Measurements from ENCODE around the gene COX6A2. TPM values are rescaled to one million over a fixed set of nuclear protein-coding genes. Genes with fewer than 3 reads are reported as not detected.

The COX6A2 gene
- not detected for total RNA-seq

DNA sequence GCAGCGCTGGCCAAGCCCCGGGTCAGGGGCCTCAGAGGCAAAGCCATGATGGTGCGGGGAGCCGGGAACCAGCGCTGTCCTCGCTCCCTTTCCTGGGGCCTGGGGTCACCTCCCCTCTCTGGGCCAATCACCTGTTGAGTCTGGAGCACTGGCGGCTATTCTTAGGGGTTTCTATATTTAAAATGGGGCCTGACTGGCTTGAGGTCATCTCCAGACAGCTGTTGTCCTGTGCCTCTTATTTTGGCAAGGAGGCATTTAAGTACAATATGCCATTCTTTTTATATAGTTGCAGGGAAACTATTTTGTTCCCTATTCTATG lies at the start of gene COX6A2:
Gene COX6A2 (minus strand): TSS at position 82 of the 319 bp plus-strand sequence. CDS start 35 bp downstream, at position 47.
- no peak for DNase-seq
- Mint-ChIP-seq H3K27ac (no peak within 1 kb of the TSS), H3K27me3 (ENCODE audit: low read depth) (peaks cover 5% of the 10 kb centered on the region), H3K9me3 (no peaks in the 10 kb centered on the region), H3K4me1 (ENCODE audit: low read depth) (peaks cover 6% of the 10 kb centered on the region), H3K4me3 (peak within 1 kb of the TSS; percentile 15), H3K36me3 (ENCODE audit: low read depth) (no peaks in the 10 kb centered on the region)
- intact Hi-C loops (cut with micrococcal nuclease): no loop called here
- CTCF ChIA-PET: no interaction called here

DNA sequence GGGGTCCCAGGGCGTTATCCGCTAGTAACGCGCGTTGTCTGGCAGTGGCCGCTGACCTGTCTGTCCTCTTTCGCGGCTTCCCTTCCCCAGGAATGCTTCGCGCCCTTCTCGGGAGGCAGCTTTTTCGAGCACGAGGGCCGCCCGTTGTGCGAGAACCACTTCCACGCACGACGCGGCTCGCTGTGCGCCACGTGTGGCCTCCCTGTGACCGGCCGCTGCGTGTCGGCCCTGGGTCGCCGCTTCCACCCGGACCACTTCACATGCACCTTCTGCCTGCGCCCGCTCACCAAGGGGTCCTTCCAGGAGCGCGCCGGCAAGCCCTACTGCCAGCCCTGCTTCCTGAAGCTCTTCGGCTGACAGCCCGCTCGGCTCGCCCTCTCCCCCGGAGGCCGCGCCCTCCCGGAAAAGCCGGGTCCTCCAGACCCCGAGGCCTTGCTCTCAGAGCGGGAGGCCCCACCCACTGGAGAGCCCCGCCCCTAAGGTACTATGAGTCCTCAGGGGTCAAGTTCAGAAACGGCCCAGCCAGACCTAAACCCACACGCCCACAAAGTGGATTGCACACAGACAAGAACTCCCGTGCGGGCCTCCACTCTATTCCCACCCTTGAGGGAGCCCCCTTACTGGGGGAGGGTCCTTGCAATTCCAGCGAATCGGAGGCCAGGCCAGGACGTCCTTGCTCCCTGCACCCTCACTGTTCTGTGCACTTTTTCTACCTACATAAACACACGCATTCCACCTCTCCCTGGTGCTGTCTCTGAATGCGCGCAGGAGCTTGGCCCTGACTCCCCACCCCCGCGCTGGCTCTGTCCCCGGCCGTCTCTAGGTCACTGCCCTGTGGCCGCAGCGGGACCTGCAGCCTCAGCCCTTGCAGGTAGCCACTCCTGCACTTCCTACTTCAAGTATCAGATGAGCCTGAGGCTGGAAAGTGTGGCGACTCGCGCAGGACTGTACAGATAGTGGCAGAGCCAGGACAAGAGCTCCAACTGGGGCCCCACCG lies 49.4 kb upstream of the COX6A2 start:
- Mint-ChIP-seq H3K4me1 (ENCODE audit: low read depth) (peaks cover 14% of the 10 kb centered on the region), H3K27ac (no peak overlapping the region), H3K36me3 (ENCODE audit: low read depth) (no peaks in the 10 kb centered on the region), H3K9me3 (no peaks in the 10 kb centered on the region), H3K27me3 (ENCODE audit: low read depth) (peaks cover 16% of the 10 kb centered on the region), H3K4me3 (peak overlapping the region; percentile 66)
- DNase-seq: peak; percentile 32
- CTCF ChIA-PET: interaction anchor here (1.3 kb wide), 1 partner anchor 17 kb away, joined by 6 read pairs; no protein-coding TSS in a partner anchor
- intact Hi-C loops (cut with micrococcal nuclease): loop anchor here (1.0 to 2.0 kb wide), 3 partner anchors 18 to 223 kb away; partner anchors contain the start of genes ARMC5 and RUSF1

DNA sequence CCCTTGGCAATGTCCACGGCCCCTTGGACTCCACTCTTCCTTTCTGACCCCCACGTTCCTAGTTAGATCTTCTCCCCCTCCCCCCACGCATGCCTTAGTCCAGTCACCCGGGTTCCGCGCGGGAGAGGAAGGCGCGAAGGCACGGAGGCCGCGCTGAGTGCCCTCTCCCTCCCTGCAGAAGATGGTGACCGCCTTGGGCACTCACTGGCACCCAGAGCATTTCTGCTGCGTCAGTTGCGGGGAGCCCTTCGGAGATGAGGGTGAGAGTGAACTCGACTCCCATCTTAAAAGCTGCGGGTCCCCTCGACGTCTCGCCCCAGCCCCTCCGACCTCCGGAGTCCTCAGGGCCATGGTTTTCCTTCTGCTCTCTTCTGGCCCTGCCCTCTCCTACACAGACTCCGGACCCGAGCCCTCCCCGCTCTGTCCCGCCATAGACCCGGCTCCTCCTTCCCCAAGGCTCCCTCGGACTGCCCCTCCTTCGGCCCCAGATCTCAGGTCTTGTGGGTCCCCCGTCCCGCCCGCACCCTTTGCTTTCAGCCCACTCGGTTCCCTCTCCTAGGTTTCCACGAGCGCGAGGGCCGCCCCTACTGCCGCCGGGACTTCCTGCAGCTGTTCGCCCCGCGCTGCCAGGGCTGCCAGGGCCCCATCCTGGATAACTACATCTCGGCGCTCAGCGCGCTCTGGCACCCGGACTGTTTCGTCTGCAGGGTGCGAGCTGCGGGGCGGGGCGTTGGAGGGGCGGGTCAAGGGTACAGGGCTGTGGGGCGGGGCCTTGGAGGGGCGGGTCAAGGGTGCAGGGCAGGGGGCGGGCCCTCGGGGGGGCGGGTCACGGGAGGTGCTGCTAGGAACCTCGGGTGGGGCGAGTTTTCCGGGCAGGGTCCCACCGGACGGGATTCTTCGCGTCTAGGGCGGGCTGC lies 48.4 kb upstream of the COX6A2 start:
- Mint-ChIP-seq H3K9me3 (no peaks in the 10 kb centered on the region), H3K27ac (no peak overlapping the region), H3K4me3 (peak overlapping the region; percentile 78), H3K36me3 (ENCODE audit: low read depth) (no peaks in the 10 kb centered on the region), H3K27me3 (ENCODE audit: low read depth) (peaks cover 18% of the 10 kb centered on the region), H3K4me1 (ENCODE audit: low read depth) (peaks cover 16% of the 10 kb centered on the region)
- intact Hi-C loops (cut with micrococcal nuclease): loop anchor here (1.0 to 2.0 kb wide), 3 partner anchors 17 to 224 kb away; partner anchors contain the start of genes ARMC5 and RUSF1
- peak; percentile 93 for DNase-seq
- CTCF ChIA-PET: interaction anchor here (1.3 kb wide), 1 partner anchor 16 kb away, joined by 6 read pairs; no protein-coding TSS in a partner anchor

DNA sequence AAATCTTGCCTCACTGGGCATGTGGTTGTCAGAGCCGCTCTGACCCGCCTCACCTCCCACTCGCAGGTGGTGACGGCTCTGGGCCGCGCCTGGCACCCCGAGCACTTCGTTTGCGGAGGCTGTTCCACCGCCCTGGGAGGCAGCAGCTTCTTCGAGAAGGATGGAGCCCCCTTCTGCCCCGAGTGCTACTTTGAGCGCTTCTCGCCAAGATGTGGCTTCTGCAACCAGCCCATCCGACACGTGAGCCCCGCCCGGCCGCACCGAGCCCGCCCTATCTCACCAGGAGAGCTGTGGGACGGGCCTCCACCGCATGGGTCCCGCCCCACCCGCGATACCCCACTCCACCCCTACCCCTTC lies 47.8 kb upstream of the COX6A2 start:
- peaks cover 16% of the 10 kb centered on the region for H3K4me1 Mint-ChIP-seq (ENCODE audit: low read depth)
- no peaks in the 10 kb centered on the region for H3K9me3 Mint-ChIP-seq
- intact Hi-C loops (cut with micrococcal nuclease): loop anchor here (2.0 kb wide), 2 partner anchors 33 to 225 kb away; partner anchors contain the start of gene RUSF1
- H3K27me3 Mint-ChIP-seq (ENCODE audit: low read depth): peaks cover 22% of the 10 kb centered on the region
- H3K27ac Mint-ChIP-seq: no peak overlapping the region
- H3K36me3 Mint-ChIP-seq (ENCODE audit: low read depth): no peaks in the 10 kb centered on the region
- peak overlapping the region; percentile 78 for H3K4me3 Mint-ChIP-seq
- no peak for DNase-seq
- CTCF ChIA-PET: interaction anchor here (1.7 kb wide), 1 partner anchor 15 kb away, joined by 4 read pairs; no protein-coding TSS in a partner anchor

DNA sequence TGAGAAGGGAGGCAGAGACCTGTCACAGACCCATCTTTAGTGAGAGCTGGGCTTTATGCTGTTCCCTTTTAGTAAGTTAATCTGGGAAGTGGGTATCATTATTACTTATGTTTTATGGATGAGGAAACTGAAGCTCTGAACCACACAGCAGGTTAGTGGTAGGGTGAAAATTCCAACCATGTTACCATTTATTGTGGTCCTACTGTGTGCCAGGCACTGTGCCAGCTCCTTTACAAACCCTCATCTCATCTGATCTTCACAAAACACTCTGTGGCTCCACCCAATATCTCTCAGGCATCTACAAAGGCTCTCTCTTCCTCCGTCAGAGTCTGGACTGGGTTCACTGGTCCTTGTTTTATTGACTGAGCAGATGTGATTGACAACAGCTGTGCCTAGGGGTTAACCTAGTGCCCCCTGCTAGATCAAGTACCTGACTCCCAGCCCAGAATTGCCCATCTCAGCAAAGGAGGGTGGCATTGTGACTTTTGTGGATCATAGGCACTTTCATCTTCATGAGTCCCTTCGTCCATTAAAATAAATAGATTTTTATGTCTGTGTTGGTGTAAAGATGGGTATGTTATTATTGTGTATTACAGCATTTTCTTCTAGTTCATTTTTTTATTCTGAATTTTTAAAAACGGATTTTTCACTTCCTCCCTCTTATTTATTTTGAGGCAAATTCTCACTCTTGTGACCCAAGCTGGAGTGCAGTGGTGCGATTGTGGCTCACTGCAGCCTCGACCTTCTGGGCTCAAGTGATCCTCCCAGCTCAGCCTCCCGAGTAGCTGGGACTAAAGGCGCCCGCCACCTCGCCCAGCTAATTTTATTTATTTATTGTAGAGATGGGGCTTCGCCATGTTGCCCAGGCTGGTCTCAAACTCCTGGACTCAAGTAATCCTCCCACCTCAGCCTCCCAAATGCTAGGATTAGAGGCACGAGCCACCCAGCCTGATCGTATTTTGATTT lies 46.9 kb upstream of the COX6A2 start:
- no peak for DNase-seq
- H3K36me3 Mint-ChIP-seq (ENCODE audit: low read depth): no peaks in the 10 kb centered on the region
- H3K4me3 Mint-ChIP-seq: no peak overlapping the region
- no peaks in the 10 kb centered on the region for H3K9me3 Mint-ChIP-seq
- H3K27me3 Mint-ChIP-seq (ENCODE audit: low read depth): peaks cover 22% of the 10 kb centered on the region
- H3K27ac Mint-ChIP-seq: no peak overlapping the region
- intact Hi-C loops (cut with micrococcal nuclease): no loop called here
- CTCF ChIA-PET: interaction anchor here (1.7 kb wide), 1 partner anchor 14 kb away, joined by 4 read pairs; no protein-coding TSS in a partner anchor
- H3K4me1 Mint-ChIP-seq (ENCODE audit: low read depth): peaks cover 16% of the 10 kb centered on the region

DNA sequence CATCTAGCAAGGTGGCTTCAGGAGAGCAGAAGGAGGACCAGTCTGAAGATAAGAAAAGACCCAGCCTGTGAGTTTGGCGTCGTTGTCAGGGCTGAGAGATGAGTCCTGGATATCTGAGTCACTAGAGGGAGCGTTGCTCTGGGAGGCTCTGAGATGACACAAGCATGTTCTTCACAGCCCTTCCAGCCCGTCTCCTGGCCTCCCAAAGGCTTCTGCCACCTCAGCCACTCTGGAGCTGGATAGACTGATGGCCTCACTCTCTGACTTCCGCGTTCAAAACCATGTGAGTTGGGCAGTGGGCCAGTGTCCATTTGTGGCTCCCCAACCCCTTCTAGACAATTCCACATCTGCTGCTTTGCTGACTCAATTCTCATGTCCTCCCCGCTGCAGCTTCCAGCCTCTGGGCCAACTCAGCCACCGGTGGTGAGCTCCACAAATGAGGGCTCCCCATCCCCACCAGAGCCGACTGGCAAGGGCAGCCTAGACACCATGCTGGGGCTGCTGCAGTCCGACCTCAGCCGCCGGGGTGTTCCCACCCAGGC lies 46.1 kb upstream of the COX6A2 start:
- CTCF ChIA-PET: interaction anchor here (1.7 kb wide), 1 partner anchor 14 kb away, joined by 4 read pairs; no protein-coding TSS in a partner anchor
- Mint-ChIP-seq H3K36me3 (ENCODE audit: low read depth) (no peaks in the 10 kb centered on the region), H3K4me1 (ENCODE audit: low read depth) (peaks cover 16% of the 10 kb centered on the region), H3K27me3 (ENCODE audit: low read depth) (peaks cover 22% of the 10 kb centered on the region), H3K27ac (no peak overlapping the region), H3K4me3 (no peak overlapping the region), H3K9me3 (no peaks in the 10 kb centered on the region)
- no peak for DNase-seq
- intact Hi-C loops (cut with micrococcal nuclease): no loop called here

DNA sequence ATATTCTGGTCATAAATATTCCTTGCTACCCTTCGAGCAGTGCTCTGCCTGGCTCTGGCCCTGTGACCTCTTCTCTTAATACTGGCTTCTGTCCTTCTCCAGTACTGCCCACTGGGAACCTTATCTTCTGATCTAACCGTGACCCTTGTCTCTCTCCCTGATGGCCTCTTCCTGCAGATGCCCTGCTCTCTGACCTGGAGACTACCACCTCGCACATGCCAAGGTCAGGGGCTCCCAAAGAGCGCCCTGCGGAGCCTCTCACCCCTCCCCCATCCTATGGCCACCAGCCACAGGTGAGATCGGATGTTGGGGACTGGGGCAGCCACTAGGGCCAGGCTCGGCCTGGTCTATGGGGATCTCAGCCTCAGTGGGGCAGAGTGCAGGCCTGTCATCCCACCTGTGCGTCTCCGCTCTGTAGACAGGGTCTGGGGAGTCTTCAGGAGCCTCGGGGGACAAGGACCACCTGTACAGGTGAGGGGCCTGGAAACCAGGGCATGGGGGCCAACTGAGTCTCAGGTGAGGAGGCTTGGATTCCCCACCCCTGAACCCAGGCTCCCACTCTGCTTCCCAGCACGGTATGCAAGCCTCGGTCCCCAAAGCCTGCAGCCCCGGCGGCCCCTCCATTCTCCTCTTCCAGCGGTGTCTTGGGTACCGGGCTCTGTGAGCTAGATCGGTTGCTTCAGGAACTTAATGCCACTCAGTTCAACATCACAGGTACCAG lies 45.3 kb upstream of the COX6A2 start:
- H3K36me3 Mint-ChIP-seq (ENCODE audit: low read depth): no peaks in the 10 kb centered on the region
- intact Hi-C loops (cut with micrococcal nuclease): no loop called here
- CTCF ChIA-PET: no interaction called here
- no peaks in the 10 kb centered on the region for H3K9me3 Mint-ChIP-seq
- H3K4me1 Mint-ChIP-seq (ENCODE audit: low read depth): peaks cover 16% of the 10 kb centered on the region
- no peak overlapping the region for H3K4me3 Mint-ChIP-seq
- no peak overlapping the region for H3K27ac Mint-ChIP-seq
- DNase-seq: no peak
- peaks cover 22% of the 10 kb centered on the region for H3K27me3 Mint-ChIP-seq (ENCODE audit: low read depth)

DNA sequence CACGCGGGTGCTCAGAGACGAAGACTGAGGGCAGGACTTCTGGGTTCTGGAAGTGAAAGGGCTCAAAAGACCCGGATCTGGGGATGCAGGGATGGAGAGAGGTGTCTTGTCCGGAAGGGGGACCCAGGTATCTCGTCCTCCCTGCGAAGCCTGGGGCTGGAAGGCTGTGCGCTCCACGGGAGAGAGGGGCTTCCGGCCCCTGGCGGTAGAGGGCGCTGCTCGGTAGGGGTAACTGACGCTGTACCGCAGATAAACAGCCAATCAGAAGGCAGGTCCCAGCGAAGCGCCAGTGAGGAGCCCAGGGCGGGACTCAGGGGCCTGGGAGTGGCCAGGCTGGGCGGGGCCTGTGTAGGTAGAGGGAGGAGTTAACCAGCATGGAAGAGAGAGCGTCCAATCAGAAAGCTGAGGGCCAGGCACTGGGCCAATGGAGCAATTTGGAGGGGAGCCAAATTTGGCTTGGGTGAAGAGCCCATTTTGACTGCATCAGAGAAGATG lies 44.6 kb upstream of the COX6A2 start:
- intact Hi-C loops (cut with micrococcal nuclease): no loop called here
- Mint-ChIP-seq H3K4me3 (peak overlapping the region; percentile 46), H3K9me3 (no peaks in the 10 kb centered on the region), H3K27me3 (ENCODE audit: low read depth) (peaks cover 22% of the 10 kb centered on the region), H3K27ac (no peak overlapping the region), H3K4me1 (ENCODE audit: low read depth) (peaks cover 13% of the 10 kb centered on the region), H3K36me3 (ENCODE audit: low read depth) (no peaks in the 10 kb centered on the region)
- peak; percentile 56 for DNase-seq
- CTCF ChIA-PET: no interaction called here

DNA sequence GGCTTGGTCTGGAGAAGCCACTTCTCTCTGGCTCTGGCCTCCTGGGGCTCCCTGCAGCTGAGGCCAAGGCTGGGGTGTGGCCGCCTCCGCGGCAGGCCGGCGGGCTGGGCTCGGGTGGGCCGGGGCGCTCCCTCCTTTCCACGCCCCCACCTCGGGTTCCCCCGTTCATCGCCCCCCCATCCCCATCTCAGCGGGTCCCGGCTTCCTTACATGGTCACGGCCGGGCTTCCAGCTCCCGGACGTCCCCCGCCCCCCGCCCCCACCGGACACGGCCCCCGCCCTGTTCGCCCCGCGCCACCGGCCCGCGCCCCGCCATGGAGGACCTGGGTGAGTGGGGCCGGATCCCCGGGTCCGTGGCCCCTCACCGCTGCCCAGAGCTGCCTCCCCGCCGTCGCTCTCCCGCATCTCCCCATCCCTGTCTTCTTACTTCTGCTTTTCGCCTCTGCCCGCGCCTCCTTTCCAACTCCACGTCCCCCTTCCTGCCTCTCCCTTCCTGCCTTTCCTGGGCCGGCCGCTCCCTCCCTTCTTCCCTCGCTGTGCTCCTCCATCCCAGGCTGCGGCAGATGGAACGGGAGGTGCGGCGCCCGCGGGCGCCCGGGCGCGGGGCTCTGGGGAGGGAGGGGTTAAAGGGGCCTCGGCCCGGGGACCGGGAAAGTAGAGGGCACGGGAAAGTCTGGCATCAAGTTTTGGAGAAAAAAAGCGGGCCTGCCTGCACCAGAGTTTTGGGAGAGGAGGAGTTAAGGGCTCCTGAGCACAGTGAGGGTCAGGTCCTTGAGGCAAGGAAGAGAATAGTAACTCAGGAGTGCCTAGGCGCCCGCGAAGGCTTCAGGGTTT lies 43.9 kb upstream of the COX6A2 start, which contains the start of gene TGFB1I1:
Gene TGFB1I1 (plus strand): TSS at position 278 of the 834 bp plus-strand sequence. CDS start 37 bp downstream, at position 315.
- Mint-ChIP-seq H3K4me3 (peak within 1 kb of the TSS; percentile 46), H3K27me3 (ENCODE audit: low read depth) (peaks cover 22% of the 10 kb centered on the region), H3K4me1 (ENCODE audit: low read depth) (peaks cover 13% of the 10 kb centered on the region), H3K9me3 (no peaks in the 10 kb centered on the region), H3K27ac (no peak within 1 kb of the TSS), H3K36me3 (ENCODE audit: low read depth) (no peaks in the 10 kb centered on the region)
- intact Hi-C loops (cut with micrococcal nuclease): no loop called here
- no peak for DNase-seq
- CTCF ChIA-PET: no interaction called here
